K562 (cell line): ENCODE results near the gene CHRND. TPM values are rescaled to one million over a fixed set of nuclear protein-coding genes. Genes with fewer than 3 reads are reported as not detected.

ENCODE experiments used
- ATAC-seq: fragments of 200-7000 bp; cut with Tn5 transposase; 3 replicates; pipeline ENCODE4 v1.9.1; 2020; ENCODE audit warnings: moderate library complexity
- BruUV-seq: library from RNA; stranded (reverse); fragments of 400-500 nt; replicated peaks from 2 replicates; lab custom pipeline; 2021; lab: Mats Ljungman, UMichigan
- CTCF ChIA-PET: fragments of 300-600 bp; formaldehyde crosslinking; extraction: SDS; loops from one replicate; lab custom pipeline; 2021; ENCODE audit warnings: low intra/inter-chr PET ratio; lab: Yijun Ruan, JAX
- POLR2A ChIA-PET: fragments of 300-600, 350-650 bp; sonication (Branson Sonifier 250); formaldehyde crosslinking; extraction: SDS; loops from one replicate; lab custom pipeline; 2021; ENCODE audit warnings: antibody characterized with exemption, inconsistent platforms; lab: Yijun Ruan, JAX
- DNase-seq, 4 experiments: peaks; one replicate each; pipeline versions ENCODE4 v3.0.0 to v3.0.0-alpha.2; 2011 to 2018; ENCODE audit warnings: low spot score in 3 of 4, mixed read lengths in 3 of 4; ENCODE audit errors: extremely low read depth in 1 of 4
- FAIRE-seq: peaks from 2 replicates; lab custom pipeline; 2011; peaks lifted over from hg19 to GRCh38; lab: Jason Lieb, UNC
- H2AFZ ChIP-seq: 2 replicates; pipeline ENCODE4 v1.6.0; 2011; ENCODE audit warnings: low read depth, low read length, control low read depth, inconsistent platforms
- H3K27ac ChIP-seq: fragments of 200-600 bp; 3 replicates; pipeline ENCODE4 v1.8.0; 2011; ENCODE audit warnings: low read depth, mild to moderate bottlenecking, control low read depth, inconsistent platforms, low read length, moderate library complexity, mixed read lengths; ENCODE audit errors: extremely low read depth
- H3K27me3 ChIP-seq, 2 experiments: fragments of 300-600 bp in 1 of 2; 2 replicates in 1 of 2; 3 replicates in 1 of 2; pipeline versions ENCODE4 v1.6.0 to v1.8.0; 2011; ENCODE audit warnings: inconsistent platforms in 2 of 2, low read length in 2 of 2, mild to moderate bottlenecking in 1 of 2, mixed read lengths in 1 of 2, moderate library complexity in 1 of 2; ENCODE audit not compliant: control insufficient read depth in 2 of 2, insufficient read depth in 2 of 2
- H3K36me3 ChIP-seq: fragments of 300-600 bp; 3 replicates; pipeline ENCODE4 v1.8.0; 2011; ENCODE audit warnings: mild to moderate bottlenecking, low read length, inconsistent platforms; ENCODE audit not compliant: control insufficient read depth, insufficient read depth
- H3K4me1 ChIP-seq, 2 experiments: fragments of 200-600 bp in 1 of 2; replicated peaks in 1 of 2; 2 replicates in 1 of 2; 3 replicates in 1 of 2; pipeline versions ENCODE4 v1.5.1 to v1.8.0; 2011; ENCODE audit warnings: inconsistent platforms in 2 of 2, low read length in 2 of 2, mild to moderate bottlenecking in 1 of 2, mixed read lengths in 1 of 2, moderate library complexity in 1 of 2; ENCODE audit not compliant: control insufficient read depth in 2 of 2, insufficient read depth in 2 of 2
- H3K4me2 ChIP-seq: 2 replicates; pipeline ENCODE4 v1.6.1; 2011; ENCODE audit warnings: low read length, control low read depth, inconsistent platforms, mixed read lengths; ENCODE audit not compliant: insufficient read depth
- H3K4me3 ChIP-seq: fragments of 200-600 bp; sonication (generic), shearing (Covaris generic); 2 replicates; pipeline ENCODE4 v1.5.1; 2016; ENCODE audit warnings: control low read depth, inconsistent platforms
- H3K79me2 ChIP-seq: fragments of 200-600 bp; 3 replicates; pipeline ENCODE4 v1.8.0; 2011; ENCODE audit warnings: low read length, inconsistent platforms; ENCODE audit not compliant: control insufficient read depth, insufficient read depth
- H3K9ac ChIP-seq, 2 experiments: 2 replicates each; pipeline versions ENCODE4 v1.6.0 to v1.6.1; 2011; ENCODE audit warnings: low read depth in 2 of 2, low read length in 2 of 2, control low read depth in 1 of 2, inconsistent platforms in 1 of 2, mild to moderate bottlenecking in 1 of 2, mixed read lengths in 1 of 2; ENCODE audit not compliant: insufficient read depth in 1 of 2
- H3K9me1 ChIP-seq: one replicate; pipeline ENCODE4 v1.6.0; 2011; ENCODE audit warnings: inconsistent platforms, mild to moderate bottlenecking, low read length, moderate library complexity; ENCODE audit not compliant: control insufficient read depth, insufficient read depth
- H3K9me3 ChIP-seq: replicated peaks from 2 replicates; pipeline ENCODE4 v1.5.1; 2011; ENCODE audit warnings: low read depth, low read length, inconsistent platforms; ENCODE audit not compliant: control insufficient read depth, insufficient read depth
- H4K20me1 ChIP-seq: replicated peaks from 2 replicates; pipeline ENCODE4 v1.6.1; 2011; ENCODE audit warnings: low read length, inconsistent platforms, mixed read lengths; ENCODE audit not compliant: control insufficient read depth, insufficient read depth
- CEBPB ChIP-seq: fragments of 450-650 bp; IDR thresholded peaks from 2 replicates; pipeline ENCODE4 v1.6.1; 2016; ENCODE audit warnings: missing genetic modification characterization, missing compliant biosample characterization
- CEBPG ChIP-seq, 3 experiments: fragments of 200-800 bp in 1 of 3; sonication (Bioruptor generic) in 1 of 3; sonication (generic) in 1 of 3; formaldehyde crosslinking in 1 of 3; IDR thresholded peaks in 2 of 3; conservative IDR thresholded peaks in 1 of 3; 2 replicates each; pipeline versions ENCODE4 v1.6.1 to v1.8.0; 2016 to 2022; ENCODE audit warnings: missing compliant biosample characterization in 2 of 3, missing genetic modification characterization in 2 of 3, mild to moderate bottlenecking in 1 of 3, missing genetic modification reagents in 1 of 3
- RBM14 ChIP-seq: fragments of 200-400 bp; formaldehyde crosslinking; IDR thresholded peaks from 2 replicates; pipeline ENCODE4 v1.6.1; 2018; ENCODE audit warnings: low read depth, mild to moderate bottlenecking, low read length, moderate library complexity, borderline replicate concordance; ENCODE audit not compliant: insufficient read depth
- YBX1 ChIP-seq: fragments of 450-650 bp; IDR thresholded peaks from 2 replicates; pipeline ENCODE4 v1.7.1; 2016; ENCODE audit warnings: mild to moderate bottlenecking
- ZNF316 ChIP-seq: fragments of 450-650 bp; IDR thresholded peaks from 2 replicates; pipeline ENCODE4 v1.6.1; 2016
- ZNF324 ChIP-seq: fragments of 250-450 bp; sonication (Bioruptor Pico); IDR thresholded peaks from 2 replicates; pipeline ENCODE4 v1.4.0; 2020; ENCODE audit warnings: mild to moderate bottlenecking
- WGBS: fragments of 100-300 bp; shearing (Covaris generic); methylation state at CpG from one replicate; pipeline ENCODE4 v1.1.6; 2016; ENCODE audit warnings: low coverage, mixed read lengths; ENCODE audit not compliant: insufficient coverage; ENCODE audit errors: missing lambda C conversion rate; 5-methylcytosine and 5-hydroxymethylcytosine counted together
- in situ Hi-C: fragments of 300-500 bp; cut with MboI; formaldehyde crosslinking; loops from 4 replicates; pipeline ENCODE4 v1.15.0; 2018; ENCODE audit warnings: inconsistent platforms, mixed read lengths
- intact Hi-C: fragments of 100-400 bp; cut with micrococcal nuclease; formaldehyde crosslinking; loops from 2 replicates; pipeline ENCODE4 v1.14.2; 2022
- polyA plus RNA-seq, 8 experiments: library from polyadenylated mRNA; depleted of rRNA in 4 of 8; stranded (reverse) in 5 of 8; unstranded in 3 of 8; fragments of >200 nt; fragmentation: Nextera tagmentation in 2 of 8; fragmentation: Illumina TruSeq in 1 of 8; extraction: Ambion mirVana in 2 of 8; extraction: Trizol in 1 of 8; gene quantifications; 2 replicates each; pipeline versions ENCODE4 v1.2.1 to v1.2.3, GENCODE V29; 2011 to 2014; ENCODE audit warnings: inconsistent platforms in 1 of 8, missing spikeins in 1 of 8
- total RNA-seq, 7 experiments: library from RNA; depleted of rRNA in 6 of 7; stranded (reverse); fragments of >200 nt in 6 of 7; fragmentation: Illumina TruSeq in 2 of 7; extraction: Trizol in 2 of 7; gene quantifications; 2 replicates each; pipeline versions ENCODE4 v1.2.1 to v1.2.3, GENCODE V29; 2011 to 2021; ENCODE audit warnings: low replicate concordance in 1 of 7
- TF ChIP-seq, protein P1 (sequence below): sonication (generic); formaldehyde crosslinking; IDR thresholded peaks from 2 replicates; pipeline ENCODE4 v1.9.0; 2022; ENCODE audit warnings: mild to moderate bottlenecking, missing genetic modification reagents
- TF ChIP-seq, protein P2 (sequence below): sonication (generic); formaldehyde crosslinking; IDR thresholded peaks from 2 replicates; pipeline ENCODE4 v1.5.0; 2020; ENCODE audit warnings: missing genetic modification reagents

CHRND gene
- total and polyA plus RNA-seq, 9 of the 15 experiments (the other 6 are each of a cell fraction or from before 2014, with no cell fraction given): not detected

DNA sequence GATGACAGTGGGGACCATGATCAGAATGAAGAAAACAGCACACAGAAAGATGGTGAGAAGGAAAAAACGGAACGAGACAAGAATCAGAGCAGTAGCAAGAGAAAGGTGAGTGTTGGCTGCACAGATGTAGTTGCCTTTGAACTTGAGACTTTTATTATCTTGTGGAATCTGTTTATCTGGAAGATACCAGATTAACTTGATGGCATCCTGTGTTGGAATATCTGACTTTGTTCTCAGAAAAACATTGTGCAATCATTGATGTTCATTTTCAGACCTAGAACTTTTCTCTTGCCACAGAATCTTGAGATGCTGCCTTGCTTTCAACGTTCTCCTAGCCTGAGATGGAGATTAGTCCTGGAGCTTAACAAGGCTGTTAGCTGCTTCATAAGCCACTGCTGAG is 30.5 kb downstream of the CHRND start:
- BruUV-seq: no TSS peak
- no peak overlapping the region for H3K4me3 ChIP-seq
- WGBS: 50% methylated on average over 1 of the region's 3 CpGs
- in situ Hi-C loops (no loop called here), intact Hi-C loops (no loop called here)
- peaks cover 0 to 6% of the 10 kb centered on the region in 2 experiments; a peak in 1 of 5 replicates for H3K4me1 ChIP-seq
- POLR2A ChIA-PET: no interaction called here
- no peak overlapping the region for H3K27ac ChIP-seq
- H3K9me1 ChIP-seq: no peaks in the 10 kb centered on the region
- no peak overlapping the region for H3K9ac ChIP-seq
- no peaks in the 10 kb centered on the region; the same call in 1 of the 2 replicates for H3K9me3 ChIP-seq
- H3K4me2 ChIP-seq: no peak overlapping the region
- peaks cover 55% of the 10 kb centered on the region; the same call in 2 of the 3 replicates for H3K36me3 ChIP-seq
- TF ChIP-seq CEBPG (CRISPR knock-in tag; IDR thresholded peaks at IDR 0.05): no peak
- TF ChIP-seq CEBPG (tag; conservative IDR thresholded peaks at IDR 0.05 in 1 of 2, IDR thresholded peaks at IDR 0.05 in 1 of 2): peak in 1 of 2 experiments; percentile 64; a peak in 1 of 4 replicates
- peak; percentile 38 for TF ChIP-seq CEBPB (tag)
- TF ChIP-seq RBM14: no peak
- TF ChIP-seq, all 486 proteins: peak for 2
- CTCF ChIA-PET: no interaction called here
- no peaks in the 10 kb centered on the region for H3K27me3 ChIP-seq
- DNase-seq (no peak), ATAC-seq (no peak), FAIRE-seq (no peak)
- peaks cover 43% of the 10 kb centered on the region for H3K79me2 ChIP-seq
- H2AFZ ChIP-seq: no peak overlapping the region
- no peaks in the 10 kb centered on the region for H4K20me1 ChIP-seq

DNA sequence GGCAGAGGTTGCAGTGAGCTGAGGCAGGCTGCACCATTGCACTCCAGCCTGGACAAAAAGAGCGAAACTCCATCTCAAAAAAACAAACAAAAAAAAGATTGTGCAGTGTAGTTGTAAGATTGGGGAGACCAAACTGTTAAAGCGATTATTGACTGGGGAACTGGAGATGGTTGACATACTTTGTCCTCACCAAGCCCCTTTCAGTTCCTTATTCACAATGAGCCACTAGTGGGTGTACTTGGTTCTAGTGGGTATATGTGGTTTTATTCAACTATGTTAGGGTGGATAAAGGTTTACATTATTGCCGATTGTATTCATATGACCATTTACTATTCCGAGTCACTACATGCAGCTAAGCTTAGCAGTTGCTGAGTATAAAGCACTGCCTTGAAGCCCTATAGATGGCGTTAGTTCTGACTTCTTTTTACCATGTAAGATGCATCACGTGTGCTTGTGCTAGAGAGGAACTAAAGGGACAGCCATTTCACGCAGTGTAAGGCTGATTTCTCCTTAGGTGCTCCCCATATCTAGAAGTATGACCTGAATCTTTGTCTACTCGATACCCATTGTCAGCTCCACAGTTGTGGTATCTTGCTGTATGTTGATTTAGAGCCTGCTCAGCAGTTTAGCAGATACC is 36.7 kb downstream of the CHRND start:
- no peak for DNase-seq
- TF ChIP-seq, protein P1, sequence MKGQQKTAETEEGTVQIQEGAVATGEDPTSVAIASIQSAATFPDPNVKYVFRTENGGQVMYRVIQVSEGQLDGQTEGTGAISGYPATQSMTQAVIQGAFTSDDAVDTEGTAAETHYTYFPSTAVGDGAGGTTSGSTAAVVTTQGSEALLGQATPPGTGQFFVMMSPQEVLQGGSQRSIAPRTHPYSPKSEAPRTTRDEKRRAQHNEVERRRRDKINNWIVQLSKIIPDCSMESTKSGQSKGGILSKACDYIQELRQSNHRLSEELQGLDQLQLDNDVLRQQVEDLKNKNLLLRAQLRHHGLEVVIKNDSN (CRISPR knock-in tag): peak; percentile 74
- peak; percentile 29; the same call in 1 of the 2 replicates for TF ChIP-seq ZNF316
- no peak for TF ChIP-seq YBX1
- no peak for TF ChIP-seq ZNF324 (CRISPR knock-in tag)
- TF ChIP-seq, protein P2, sequence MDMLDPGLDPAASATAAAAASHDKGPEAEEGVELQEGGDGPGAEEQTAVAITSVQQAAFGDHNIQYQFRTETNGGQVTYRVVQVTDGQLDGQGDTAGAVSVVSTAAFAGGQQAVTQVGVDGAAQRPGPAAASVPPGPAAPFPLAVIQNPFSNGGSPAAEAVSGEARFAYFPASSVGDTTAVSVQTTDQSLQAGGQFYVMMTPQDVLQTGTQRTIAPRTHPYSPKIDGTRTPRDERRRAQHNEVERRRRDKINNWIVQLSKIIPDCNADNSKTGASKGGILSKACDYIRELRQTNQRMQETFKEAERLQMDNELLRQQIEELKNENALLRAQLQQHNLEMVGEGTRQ (CRISPR knock-in tag): peak; percentile 31; the same call in 1 of the 2 replicates

More for the DNA sequence above, 36.7 kb downstream of the CHRND start:
- ATAC-seq: peak; percentile 51
- Histone ChIP-seq H3K9ac (no peak overlapping the region), H3K9me1 (no peaks in the 10 kb centered on the region), H3K27ac (no peak overlapping the region), H3K79me2 (no peaks in the 10 kb centered on the region), H3K4me2 (no peak overlapping the region), H3K27me3 (no peaks in the 10 kb centered on the region), H3K9me3 (no peaks in the 10 kb centered on the region), H3K4me1 (no peaks in the 10 kb centered on the region), H2AFZ (no peak overlapping the region), H4K20me1 (no peaks in the 10 kb centered on the region), H3K4me3 (no peak overlapping the region), H3K36me3 (peaks cover 60% of the 10 kb centered on the region; the same call in 2 of the 3 replicates)
- BruUV-seq: no TSS peak
- intact Hi-C loops: no loop called here
- ChIA-PET POLR2A (interaction anchor here (0.8 to 1.9 kb wide), 5 partner anchors 10 to 864 kb away, joined by 3 to 9 read pairs (median 3); partner anchors contain the start of genes EIF4E2 and TIGD1), CTCF (no interaction called here)
- 78% methylated on average over 8 of the region's 8 CpGs for WGBS
- in situ Hi-C loops: no loop called here
- FAIRE-seq: no peak
